ENCODE data around the gene SATB2. TPM values are rescaled to one million over a fixed set of nuclear protein-coding genes. Genes with fewer than 3 reads are reported as not detected.

Gene SATB2
- total and polyA plus RNA-seq, 2 experiments from 2014 or later, result 1.6 to 6.0 TPM

DNA sequence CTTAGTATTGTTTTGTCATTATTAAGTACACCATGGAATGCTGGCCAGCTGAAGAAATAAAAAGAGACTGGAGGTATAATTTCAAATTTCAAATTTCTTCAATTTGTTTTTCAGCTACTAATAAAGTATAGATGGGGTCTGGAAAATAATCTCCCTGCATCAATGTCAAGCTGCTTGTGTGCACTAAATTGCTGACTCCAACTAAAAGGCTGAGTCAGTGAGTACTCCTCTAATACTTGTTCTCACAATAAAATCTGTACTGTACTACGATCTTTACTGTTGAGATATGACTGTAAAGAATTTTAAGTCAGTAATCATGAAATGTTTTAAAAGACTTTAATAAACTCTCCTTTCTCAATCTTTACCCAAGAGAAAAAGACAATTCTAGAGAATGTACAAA lies 131.9 kb downstream of the SATB2 start:
- Histone ChIP-seq H3K4me3 (no peak overlapping the region), H3K27ac (ENCODE audit: low read depth) (no peak overlapping the region), H4K20me1 (replicated peaks; ENCODE audit: insufficient read depth) (no peaks in the 10 kb centered on the region), H2AFZ (no peak overlapping the region), H3K27me3 (ENCODE audit: insufficient read depth) (no peaks in the 10 kb centered on the region), H3F3A (replicated peaks; ENCODE audit: low read depth) (no peaks in the 10 kb centered on the region), H3K9me2 (ENCODE audit: insufficient read depth) (no peaks in the 10 kb centered on the region), H3K4me2 (no peak overlapping the region), H3K36me3 (ENCODE audit: insufficient read depth) (no peaks in the 10 kb centered on the region), H3K4me1 (ENCODE audit: insufficient read depth) (no peaks in the 10 kb centered on the region), H3K79me2 (replicated peaks; ENCODE audit: insufficient read depth) (no peaks in the 10 kb centered on the region)
- Mint-ChIP-seq H3K36me3 (ENCODE audit: low read depth) (no peaks in the 10 kb centered on the region), H3K4me3 (no peak overlapping the region), H3K4me1 (no peaks in the 10 kb centered on the region), H3K27me3 (ENCODE audit: insufficient read depth, low read depth, poor library complexity) (peaks cover 5% of the 10 kb centered on the region), H3K9me3 (no peaks in the 10 kb centered on the region), H3K27ac (no peak overlapping the region)
- DNase-seq (ENCODE audit: low spot score), result no peak
- TF ChIP-seq CREB1 (CRISPR knock-in tag; IDR thresholded peaks at IDR 0.05; ENCODE audit: low read depth), result no peak
- TF ChIP-seq POLR2AphosphoS5 (IDR thresholded peaks at IDR 0.05; ENCODE audit: low read depth), result no peak
- no peak for ATAC-seq

DNA sequence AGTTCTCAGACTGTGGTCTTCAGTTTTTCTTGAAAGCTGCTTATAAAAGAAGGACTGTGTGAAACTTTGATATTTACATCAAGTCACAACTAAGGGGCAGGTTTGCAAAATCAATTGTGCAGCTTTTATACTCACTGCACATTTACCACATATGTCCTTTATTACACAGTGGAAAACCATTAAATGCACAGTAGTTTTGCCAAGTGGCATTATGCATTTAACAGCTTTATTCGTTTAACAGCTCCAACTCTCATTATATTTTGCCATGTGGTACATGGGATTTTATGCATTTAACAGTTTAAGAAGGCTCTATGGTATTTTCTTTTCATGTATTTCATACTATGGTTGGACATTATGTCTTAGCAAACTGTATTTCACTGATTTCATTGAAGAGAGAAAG lies 135.6 kb downstream of the SATB2 start:
- Histone ChIP-seq H2AFZ (no peak overlapping the region), H3K27ac (ENCODE audit: low read depth) (no peak overlapping the region), H3F3A (replicated peaks; ENCODE audit: low read depth) (no peaks in the 10 kb centered on the region), H3K79me2 (replicated peaks; ENCODE audit: insufficient read depth) (no peaks in the 10 kb centered on the region), H3K4me3 (no peak overlapping the region), H3K4me2 (no peak overlapping the region), H4K20me1 (replicated peaks; ENCODE audit: insufficient read depth) (no peaks in the 10 kb centered on the region), H3K36me3 (ENCODE audit: insufficient read depth) (no peaks in the 10 kb centered on the region), H3K9me2 (ENCODE audit: insufficient read depth) (no peaks in the 10 kb centered on the region), H3K27me3 (ENCODE audit: insufficient read depth) (no peaks in the 10 kb centered on the region), H3K4me1 (ENCODE audit: insufficient read depth) (no peaks in the 10 kb centered on the region)
- H3K9me3 Mint-ChIP-seq, result no peaks in the 10 kb centered on the region
- H3K4me3 Mint-ChIP-seq, result no peak overlapping the region
- no peaks in the 10 kb centered on the region for H3K36me3 Mint-ChIP-seq (ENCODE audit: low read depth)
- no peak overlapping the region for H3K27ac Mint-ChIP-seq
- peaks cover 5% of the 10 kb centered on the region for H3K27me3 Mint-ChIP-seq (ENCODE audit: insufficient read depth, low read depth, poor library complexity)
- no peak for TF ChIP-seq EZH2 (IDR thresholded peaks at IDR 0.05; ENCODE audit: low read depth, unreplicated experiment)
- no peak for TF ChIP-seq ZNF331 (CRISPR knock-in tag; IDR thresholded peaks at IDR 0.05; ENCODE audit: low read depth)
- ATAC-seq (no peak), DNase-seq (ENCODE audit: low spot score) (no peak)
- H3K4me1 Mint-ChIP-seq, result no peaks in the 10 kb centered on the region

DNA sequence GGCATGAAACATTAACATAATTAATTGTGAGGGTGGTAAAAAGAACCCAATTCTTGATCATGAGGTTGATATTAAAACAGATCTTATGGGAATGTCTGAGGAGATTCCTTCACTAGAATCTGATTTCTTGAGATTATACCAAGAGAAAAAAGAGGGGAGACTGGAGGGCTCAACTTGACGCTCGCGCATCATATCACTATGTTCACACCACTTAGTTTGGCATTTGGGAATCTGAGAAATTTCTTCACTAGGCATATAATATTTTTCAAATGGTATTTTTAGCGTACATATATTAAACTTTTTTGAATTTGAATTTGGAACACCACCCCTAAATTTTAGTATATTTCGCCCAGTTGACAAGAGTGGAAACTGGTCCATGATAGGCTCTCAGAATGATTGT lies 140.1 kb downstream of the SATB2 start:
- Histone ChIP-seq H3K36me3 (ENCODE audit: insufficient read depth) (no peaks in the 10 kb centered on the region), H3K27ac (ENCODE audit: low read depth) (no peak overlapping the region), H3F3A (replicated peaks; ENCODE audit: low read depth) (no peaks in the 10 kb centered on the region), H2AFZ (no peak overlapping the region), H4K20me1 (replicated peaks; ENCODE audit: insufficient read depth) (no peaks in the 10 kb centered on the region), H3K4me3 (no peak overlapping the region), H3K79me2 (replicated peaks; ENCODE audit: insufficient read depth) (no peaks in the 10 kb centered on the region), H3K4me1 (ENCODE audit: insufficient read depth) (no peaks in the 10 kb centered on the region), H3K9me2 (ENCODE audit: insufficient read depth) (no peaks in the 10 kb centered on the region), H3K27me3 (ENCODE audit: insufficient read depth) (no peaks in the 10 kb centered on the region), H3K4me2 (no peak overlapping the region)
- DNase-seq (ENCODE audit: low spot score) (no peak), ATAC-seq (no peak)
- Mint-ChIP-seq H3K27me3 (ENCODE audit: insufficient read depth, low read depth, poor library complexity) (no peaks in the 10 kb centered on the region), H3K36me3 (ENCODE audit: low read depth) (no peaks in the 10 kb centered on the region), H3K9me3 (no peaks in the 10 kb centered on the region), H3K27ac (no peak overlapping the region), H3K4me3 (no peak overlapping the region), H3K4me1 (no peaks in the 10 kb centered on the region)
- no peak for TF ChIP-seq EZH2phosphoT487 (IDR thresholded peaks at IDR 0.05; ENCODE audit: unreplicated experiment)

DNA sequence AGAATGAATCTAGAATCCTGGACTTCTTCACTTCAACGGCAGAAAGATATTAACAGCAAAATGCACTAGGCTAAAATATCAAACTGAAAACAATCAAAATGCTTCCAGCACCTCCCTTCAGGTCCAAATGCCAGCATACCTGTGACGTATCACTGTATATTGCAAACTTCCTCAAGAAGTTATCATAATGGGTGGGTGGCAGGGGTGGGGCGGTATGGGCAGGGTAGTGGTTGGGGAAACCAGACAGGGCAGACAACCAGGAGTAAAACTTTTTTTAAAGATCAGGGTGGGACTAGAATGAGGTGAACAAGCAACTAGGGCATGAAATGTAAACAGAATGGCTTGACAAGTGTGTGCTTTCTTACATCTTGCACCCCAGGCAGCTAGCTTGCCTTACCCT lies 140.9 kb downstream of the SATB2 start:
- no peaks in the 10 kb centered on the region for H3K27me3 ChIP-seq (ENCODE audit: insufficient read depth)
- H3K4me2 ChIP-seq, result no peak overlapping the region
- Mint-ChIP-seq H3K9me3 (no peaks in the 10 kb centered on the region), H3K27ac (no peak overlapping the region), H3K4me1 (no peaks in the 10 kb centered on the region), H3K27me3 (ENCODE audit: insufficient read depth, low read depth, poor library complexity) (no peaks in the 10 kb centered on the region), H3K36me3 (ENCODE audit: low read depth) (no peaks in the 10 kb centered on the region), H3K4me3 (no peak overlapping the region)
- H3K4me1 ChIP-seq (ENCODE audit: insufficient read depth), result no peaks in the 10 kb centered on the region
- H4K20me1 ChIP-seq (replicated peaks; ENCODE audit: insufficient read depth), result no peaks in the 10 kb centered on the region
- H3K9me2 ChIP-seq (ENCODE audit: insufficient read depth), result no peaks in the 10 kb centered on the region
- no peaks in the 10 kb centered on the region for H3F3A ChIP-seq (replicated peaks; ENCODE audit: low read depth)
- DNase-seq (ENCODE audit: low spot score) (no peak), ATAC-seq (no peak)
- H3K79me2 ChIP-seq (replicated peaks; ENCODE audit: insufficient read depth), result no peaks in the 10 kb centered on the region
- H3K27ac ChIP-seq (ENCODE audit: low read depth), result no peak overlapping the region
- H2AFZ ChIP-seq, result no peak overlapping the region
- H3K36me3 ChIP-seq (ENCODE audit: insufficient read depth), result no peaks in the 10 kb centered on the region
- no peak overlapping the region for H3K4me3 ChIP-seq
- TF ChIP-seq, protein P1, sequence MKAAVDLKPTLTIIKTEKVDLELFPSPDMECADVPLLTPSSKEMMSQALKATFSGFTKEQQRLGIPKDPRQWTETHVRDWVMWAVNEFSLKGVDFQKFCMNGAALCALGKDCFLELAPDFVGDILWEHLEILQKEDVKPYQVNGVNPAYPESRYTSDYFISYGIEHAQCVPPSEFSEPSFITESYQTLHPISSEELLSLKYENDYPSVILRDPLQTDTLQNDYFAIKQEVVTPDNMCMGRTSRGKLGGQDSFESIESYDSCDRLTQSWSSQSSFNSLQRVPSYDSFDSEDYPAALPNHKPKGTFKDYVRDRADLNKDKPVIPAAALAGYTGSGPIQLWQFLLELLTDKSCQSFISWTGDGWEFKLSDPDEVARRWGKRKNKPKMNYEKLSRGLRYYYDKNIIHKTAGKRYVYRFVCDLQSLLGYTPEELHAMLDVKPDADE (IDR thresholded peaks at IDR 0.05), result no peak
- TF ChIP-seq EZH2phosphoT487 (IDR thresholded peaks at IDR 0.05; ENCODE audit: unreplicated experiment), result no peak
- no peak for TF ChIP-seq ZNF114 (CRISPR knock-in tag; IDR thresholded peaks at IDR 0.05)
- no peak for TF ChIP-seq EZH2 (IDR thresholded peaks at IDR 0.05; ENCODE audit: low read depth, unreplicated experiment)
- TF ChIP-seq ZNF331 (CRISPR knock-in tag; IDR thresholded peaks at IDR 0.05; ENCODE audit: low read depth), result no peak
- TF ChIP-seq NANOG (IDR thresholded peaks at IDR 0.05; ENCODE audit: borderline replicate concordance), result no peak
- TF ChIP-seq, protein P2, sequence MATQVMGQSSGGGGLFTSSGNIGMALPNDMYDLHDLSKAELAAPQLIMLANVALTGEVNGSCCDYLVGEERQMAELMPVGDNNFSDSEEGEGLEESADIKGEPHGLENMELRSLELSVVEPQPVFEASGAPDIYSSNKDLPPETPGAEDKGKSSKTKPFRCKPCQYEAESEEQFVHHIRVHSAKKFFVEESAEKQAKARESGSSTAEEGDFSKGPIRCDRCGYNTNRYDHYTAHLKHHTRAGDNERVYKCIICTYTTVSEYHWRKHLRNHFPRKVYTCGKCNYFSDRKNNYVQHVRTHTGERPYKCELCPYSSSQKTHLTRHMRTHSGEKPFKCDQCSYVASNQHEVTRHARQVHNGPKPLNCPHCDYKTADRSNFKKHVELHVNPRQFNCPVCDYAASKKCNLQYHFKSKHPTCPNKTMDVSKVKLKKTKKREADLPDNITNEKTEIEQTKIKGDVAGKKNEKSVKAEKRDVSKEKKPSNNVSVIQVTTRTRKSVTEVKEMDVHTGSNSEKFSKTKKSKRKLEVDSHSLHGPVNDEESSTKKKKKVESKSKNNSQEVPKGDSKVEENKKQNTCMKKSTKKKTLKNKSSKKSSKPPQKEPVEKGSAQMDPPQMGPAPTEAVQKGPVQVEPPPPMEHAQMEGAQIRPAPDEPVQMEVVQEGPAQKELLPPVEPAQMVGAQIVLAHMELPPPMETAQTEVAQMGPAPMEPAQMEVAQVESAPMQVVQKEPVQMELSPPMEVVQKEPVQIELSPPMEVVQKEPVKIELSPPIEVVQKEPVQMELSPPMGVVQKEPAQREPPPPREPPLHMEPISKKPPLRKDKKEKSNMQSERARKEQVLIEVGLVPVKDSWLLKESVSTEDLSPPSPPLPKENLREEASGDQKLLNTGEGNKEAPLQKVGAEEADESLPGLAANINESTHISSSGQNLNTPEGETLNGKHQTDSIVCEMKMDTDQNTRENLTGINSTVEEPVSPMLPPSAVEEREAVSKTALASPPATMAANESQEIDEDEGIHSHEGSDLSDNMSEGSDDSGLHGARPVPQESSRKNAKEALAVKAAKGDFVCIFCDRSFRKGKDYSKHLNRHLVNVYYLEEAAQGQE (IDR thresholded peaks at IDR 0.05; ENCODE audit: unreplicated experiment), result no peak
